HG02981 (cell line): ENCODE data around the gene YTHDF1.

Experiments
- ATAC-seq: cut with Tn5 transposase; IDR thresholded peaks from one replicate; pipeline ENCODE4 v1.9.1; 2021; ENCODE audit warnings: mild to moderate bottlenecking, moderate library complexity; ENCODE audit not compliant: unreplicated experiment

The YTHDF1 gene

GRCh38 chr20:63174309-63175037, 41.5 kb downstream of the YTHDF1 start:
- ATAC-seq: no peak

DNA sequence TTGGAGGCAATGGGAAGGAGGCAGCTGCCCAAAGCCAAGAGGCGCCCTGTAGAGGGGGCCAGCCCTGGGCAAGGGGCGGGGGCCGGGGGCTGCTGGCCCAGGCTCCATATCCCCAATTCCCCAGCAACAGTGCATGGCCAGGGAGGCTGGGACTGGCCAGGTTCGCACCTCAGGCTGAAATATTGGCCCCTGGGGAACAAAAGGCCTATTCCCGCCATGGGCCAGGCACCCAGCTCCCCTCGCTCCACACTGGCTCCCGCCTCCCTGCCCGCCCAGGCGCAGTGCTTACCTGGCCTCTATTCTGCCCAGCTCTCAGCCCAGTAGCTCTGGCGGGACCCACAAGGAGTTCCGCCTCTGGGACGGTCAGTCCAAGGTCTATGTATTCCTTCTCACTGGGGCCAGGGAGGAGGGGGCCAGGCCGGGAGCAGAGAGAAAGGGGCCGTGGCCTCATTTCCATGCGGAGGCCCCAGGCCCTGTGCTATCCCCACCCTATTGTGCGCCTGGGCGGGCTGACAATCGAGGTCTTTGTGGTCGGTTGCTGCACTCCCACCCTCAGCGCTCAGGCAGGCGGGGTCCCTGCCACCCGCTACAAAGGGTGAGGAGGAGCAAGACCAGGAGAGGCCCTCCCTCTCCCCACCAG, 42.3 kb downstream of the YTHDF1 start:
- ATAC-seq: no peak

DNA sequence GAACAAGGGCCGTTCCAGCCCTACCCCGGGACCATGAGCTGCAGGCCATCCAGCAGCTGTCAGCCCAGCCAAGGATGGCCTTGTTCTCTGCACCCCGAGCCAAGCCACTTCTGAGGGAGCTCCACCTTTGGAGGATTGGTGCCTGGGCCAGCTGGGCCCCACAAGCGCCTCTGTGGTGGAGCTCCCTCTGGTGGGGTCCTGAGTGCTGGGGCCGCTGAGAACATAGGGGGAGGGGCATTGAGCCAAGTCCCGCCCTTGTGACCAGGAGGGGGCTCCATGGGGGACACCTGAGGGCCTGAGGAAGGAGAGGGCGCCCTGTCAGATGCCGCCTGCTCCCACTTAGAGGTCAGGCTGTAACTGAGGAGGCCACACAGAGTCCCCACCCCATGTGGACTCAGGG, 43.2 kb downstream of the YTHDF1 start:
- ATAC-seq: no peak

DNA sequence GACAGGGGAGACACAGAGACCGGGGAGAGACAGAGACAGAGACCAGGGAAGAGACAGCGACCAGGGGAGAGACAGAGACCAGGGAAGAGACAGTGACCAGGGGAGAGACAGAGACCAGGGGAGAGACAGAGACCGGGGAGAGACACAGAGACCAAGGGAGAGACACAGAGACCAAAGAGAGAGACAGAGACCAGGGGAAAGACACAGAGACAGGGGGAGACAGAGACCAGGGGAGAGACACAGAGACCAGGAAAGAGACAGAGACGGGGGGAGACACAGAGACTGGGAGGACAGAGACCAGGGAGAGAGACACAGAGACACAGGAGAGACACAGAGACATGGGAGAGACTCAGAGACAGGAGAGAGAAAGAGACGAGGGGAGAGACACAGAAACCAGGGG, 43.9 kb downstream of the YTHDF1 start:
- ATAC-seq: no peak

- ATAC-seq: no peak
These were observed 46.2 kb downstream of the YTHDF1 start for GRCh38 chr20:63169681-63170080.

DNA sequence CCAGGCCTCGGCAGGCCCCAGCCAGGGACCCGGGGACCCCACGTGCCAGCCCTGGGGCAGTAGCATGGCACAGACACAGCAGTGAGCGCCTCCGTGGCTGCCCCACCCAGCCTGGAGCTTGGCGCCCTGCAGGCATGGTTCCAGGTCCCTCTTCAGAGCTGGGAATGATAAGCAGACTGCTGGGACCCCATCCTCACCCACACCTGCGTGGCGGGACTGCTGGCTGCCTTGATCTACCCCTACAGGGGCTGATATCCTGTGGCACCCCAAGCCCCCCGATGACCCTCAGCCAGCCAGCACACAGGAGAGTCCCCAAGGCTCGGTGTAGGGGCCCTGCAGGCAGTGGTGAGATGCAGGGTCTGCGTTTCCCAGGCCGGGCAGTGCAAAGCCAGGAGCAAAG, 47.1 kb downstream of the YTHDF1 start:
- ATAC-seq: no peak

DNA sequence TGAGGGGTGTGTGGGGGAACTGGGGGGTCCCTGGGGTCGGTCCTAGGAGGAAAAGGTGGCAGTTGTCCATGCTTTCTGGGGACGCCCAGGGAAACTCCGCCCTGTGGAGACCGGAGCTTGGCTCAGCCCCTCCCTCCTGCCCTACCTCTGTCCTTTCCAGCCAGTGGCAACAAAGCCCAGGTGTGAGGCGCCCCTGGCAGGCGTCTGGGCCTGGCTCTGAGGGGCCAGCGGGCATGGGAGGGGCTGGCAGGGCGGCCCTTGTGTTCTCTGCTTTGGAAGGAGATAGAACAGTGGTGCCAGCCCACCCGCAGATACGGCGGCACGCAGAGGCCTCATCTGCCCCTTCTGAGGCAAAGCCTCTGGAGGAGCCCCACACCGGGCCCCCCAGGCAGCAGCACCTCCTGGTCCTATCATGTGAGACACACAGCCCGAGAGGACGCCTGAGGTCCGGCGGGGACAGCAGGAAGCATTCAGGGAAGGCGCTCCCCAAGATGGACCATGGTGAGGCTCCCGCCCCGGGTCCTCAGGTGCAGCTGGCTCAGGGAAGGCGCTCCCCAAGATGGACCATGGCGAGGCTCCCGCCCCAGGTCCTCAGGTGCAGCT, 47.9 kb downstream of the YTHDF1 start:
- ATAC-seq: no peak

- no peak for ATAC-seq
These were observed 48.7 kb downstream of the YTHDF1 start for GRCh38 chr20:63167026-63167917.

DNA sequence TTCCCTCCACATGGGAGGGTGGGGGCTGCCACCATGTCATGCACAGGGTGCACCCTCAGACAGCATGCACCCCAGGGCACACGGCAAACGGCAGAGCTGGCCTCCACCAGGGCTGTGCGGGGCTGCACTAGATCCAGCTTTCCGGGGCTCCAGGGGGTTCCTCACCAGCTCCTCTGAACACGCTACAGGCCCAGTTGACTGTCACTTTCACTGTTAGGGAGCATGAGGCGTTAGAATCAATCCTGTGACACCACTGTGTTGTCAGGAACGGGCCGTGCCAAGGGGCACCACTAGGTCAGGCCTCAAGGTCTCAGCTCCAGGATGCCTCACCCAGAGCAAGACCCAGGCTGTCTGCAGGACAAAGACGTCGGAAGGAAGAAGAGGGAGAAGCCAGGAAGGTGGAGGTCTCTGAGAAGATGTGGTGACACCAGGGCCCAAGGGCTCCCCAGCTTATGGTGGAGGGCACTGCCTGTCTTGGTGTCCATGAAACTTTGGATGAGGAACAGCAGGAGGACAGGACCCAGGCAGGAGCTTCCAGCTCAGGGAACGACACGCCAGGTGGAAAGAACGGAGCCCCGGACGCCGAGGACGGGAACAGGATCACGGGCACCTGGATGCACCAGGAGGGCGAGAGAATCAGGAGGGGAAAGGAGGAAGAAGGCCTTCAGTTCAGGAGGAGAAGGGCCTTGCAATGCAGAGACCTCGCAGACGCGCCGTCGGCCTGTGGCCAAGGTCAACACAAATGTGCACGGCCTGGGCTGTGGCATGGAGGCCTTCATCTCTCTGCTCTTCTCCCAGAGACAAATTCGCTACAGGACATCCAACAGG, 49.5 kb downstream of the YTHDF1 start:
- ATAC-seq: no peak

DNA sequence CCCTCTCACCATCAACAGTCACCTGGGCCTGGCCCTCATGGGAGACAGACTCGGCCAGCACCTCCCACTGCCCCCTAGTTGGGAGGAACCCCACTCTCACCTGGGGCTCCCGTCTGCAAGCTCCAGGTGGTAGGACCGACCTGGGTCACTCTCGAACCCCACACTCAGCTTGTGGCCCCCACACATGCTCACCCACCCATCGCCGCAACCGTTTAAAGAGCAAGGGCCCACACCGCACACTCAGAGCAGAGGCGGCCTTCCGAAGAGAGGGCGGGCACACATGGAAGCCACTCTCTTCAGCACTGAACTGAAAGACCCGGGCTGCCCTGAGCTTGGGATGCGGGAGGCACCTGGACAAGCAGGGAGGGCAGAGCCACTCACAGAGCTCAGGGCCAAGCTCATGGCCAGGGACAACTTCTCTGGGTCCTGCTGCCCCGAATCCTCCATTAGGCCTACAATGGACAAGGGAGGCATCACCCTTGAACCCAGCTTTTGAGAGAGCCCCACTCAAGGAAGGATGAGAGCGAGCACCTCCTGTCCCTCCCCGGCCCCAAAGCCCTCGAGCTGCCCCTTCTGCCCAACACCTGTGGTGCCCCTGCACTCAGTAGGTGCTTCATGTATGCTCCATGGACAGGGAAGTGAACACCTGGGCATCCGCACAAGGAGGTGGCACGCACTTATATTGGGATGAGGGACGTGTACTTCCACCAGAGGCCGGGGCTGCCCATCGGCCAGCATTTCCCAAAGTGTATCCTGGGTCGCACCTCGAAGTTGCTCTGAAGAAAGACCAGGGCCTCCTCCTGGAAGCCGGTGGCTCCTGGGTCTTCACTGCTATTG, 50.4 kb downstream of the YTHDF1 start:
- no peak for ATAC-seq

GRCh38 chr20:63164484-63165355, 51.2 kb downstream of the YTHDF1 start:
- no peak for ATAC-seq

DNA sequence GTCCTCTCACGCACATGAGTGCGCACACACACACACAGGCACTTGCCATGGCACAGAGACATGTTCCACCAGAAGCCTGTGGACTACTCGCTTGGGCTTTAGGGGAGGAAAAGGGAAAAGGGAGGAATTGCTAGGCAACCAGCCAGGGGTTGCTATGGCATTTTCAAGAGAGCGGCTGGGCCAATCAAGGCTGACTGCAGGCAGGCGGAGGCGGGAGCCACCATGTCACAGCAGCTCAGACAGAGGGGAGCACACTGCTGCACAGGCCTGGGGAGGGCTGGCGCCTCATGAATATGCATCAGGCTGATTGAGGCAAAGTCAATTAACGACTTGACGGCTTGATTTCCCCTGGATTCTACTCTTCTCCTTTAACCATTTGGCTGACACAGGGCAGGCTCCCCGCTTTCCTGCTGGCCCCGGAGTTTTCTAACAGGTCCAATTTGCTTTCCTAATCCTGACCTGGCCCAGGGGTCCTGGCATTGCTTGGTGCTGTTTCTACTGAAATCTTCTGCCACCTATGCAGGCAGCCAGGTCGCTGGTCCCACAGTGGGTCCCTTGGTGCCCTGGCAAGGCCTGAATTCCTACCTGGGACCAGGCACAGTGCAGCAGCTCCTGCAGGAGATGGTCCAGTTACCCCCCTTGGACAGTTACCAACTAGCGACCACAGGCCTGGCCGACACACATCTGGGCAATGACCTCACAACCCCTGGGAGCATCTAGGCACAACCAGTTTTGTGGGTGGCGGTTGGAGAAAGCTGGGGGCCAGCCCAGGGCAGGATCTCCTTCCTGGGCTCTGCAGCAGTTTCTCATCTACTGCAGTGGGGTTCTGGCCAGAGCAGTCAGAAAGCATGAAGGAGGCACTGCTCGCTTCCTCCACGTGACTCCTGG, 52.1 kb downstream of the YTHDF1 start:
- ATAC-seq: no peak

DNA sequence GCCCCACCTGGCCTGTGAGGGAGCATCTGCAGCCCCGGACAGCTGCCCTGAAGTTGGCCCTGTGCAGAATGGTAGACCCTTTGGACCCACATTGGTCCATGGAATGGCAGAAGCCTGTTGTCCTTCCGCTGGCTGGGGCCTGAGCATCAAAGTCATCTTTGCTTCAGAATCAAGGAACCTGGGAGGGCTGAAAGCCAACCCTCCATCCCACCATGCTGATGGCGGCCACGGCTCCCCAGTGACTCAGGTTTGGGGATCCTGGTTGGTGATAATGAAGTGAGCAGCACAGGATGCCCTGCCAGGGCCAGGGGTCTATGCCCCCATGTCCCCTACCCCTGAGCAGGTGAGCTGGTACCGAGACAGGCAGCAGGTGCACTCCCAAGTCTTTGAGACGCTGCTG, 52.8 kb downstream of the YTHDF1 start:
- no peak for ATAC-seq

- ATAC-seq: no peak
These were observed 53.6 kb downstream of the YTHDF1 start for GRCh38 chr20:63162206-63162795.

DNA sequence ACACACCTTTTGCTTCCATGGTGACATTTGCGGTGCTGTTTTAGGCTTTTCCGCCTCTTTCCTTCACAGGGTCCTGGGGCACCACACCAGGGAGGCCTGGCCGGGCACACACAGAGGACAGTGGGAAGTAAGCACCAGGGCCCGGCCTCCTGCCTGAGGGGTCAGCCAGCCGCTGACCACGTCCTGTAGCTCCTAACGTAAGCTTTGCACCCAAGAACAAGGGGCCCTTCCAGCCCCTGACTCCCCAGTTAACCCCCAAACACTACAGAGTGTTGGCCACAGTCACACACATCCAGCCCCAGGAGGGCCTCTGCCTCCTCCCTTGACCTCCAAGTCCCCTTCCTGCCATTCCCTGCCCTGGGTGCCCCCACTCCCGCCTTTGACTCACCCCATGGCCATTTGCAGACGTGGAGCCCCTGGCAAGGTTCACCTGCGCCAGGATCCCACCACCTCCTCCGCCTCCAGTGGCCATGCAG, 54.7 kb downstream of the YTHDF1 start:
- no peak for ATAC-seq

GRCh38 chr20:63160641-63161175, 55.2 kb downstream of the YTHDF1 start:
- ATAC-seq: no peak
